ENCODE measurements around the gene CCDC85B.
"Not testable (repeated sequence)": the region's sequence is repeated elsewhere in the genome, so short reads cannot be mapped to it uniquely, and the experiment has no call there.

CCDC85B gene

GRCh38 chr11:65887723-65888162, 2.7 kb upstream of the CCDC85B start:
- DNase-seq = no peak

- peak; percentile 90 for DNase-seq
These were observed 2.2 kb upstream of the CCDC85B start, which contains the start of gene FIBP for GRCh38 chr11:65888163-65888814. TSS of gene FIBP (minus strand) at chr11:65888471. CDS start at chr11:65888418, 53 bp downstream.

- DNase-seq = no peak
These were observed 1.0 kb downstream of the CCDC85B start for GRCh38 chr11:65891219-65892136.

- not testable (repeated sequence) for DNase-seq
These were observed 1.7 kb downstream of the CCDC85B start for GRCh38 chr11:65892137-65892540.

GRCh38 chr11:65892661-65893317, 2.3 kb downstream of the CCDC85B start:
- no peak for DNase-seq

- DNase-seq = no peak
These were observed 3.6 kb downstream of the CCDC85B start for GRCh38 chr11:65894034-65894591.

- DNase-seq = no peak
These were observed 5.1 kb downstream of the CCDC85B start for GRCh38 chr11:65895482-65895981.

GRCh38 chr11:65896034-65896999, 5.8 kb downstream of the CCDC85B start:
- no peak for DNase-seq

GRCh38 chr11:65897020-65897471, 6.6 kb downstream of the CCDC85B start:
- no peak for DNase-seq

- no peak for DNase-seq
These were observed 8.3 kb downstream of the CCDC85B start for GRCh38 chr11:65898656-65899355.

- DNase-seq = peak; percentile 30
These were observed 9.1 kb downstream of the CCDC85B start for GRCh38 chr11:65899356-65900124.

- peak; percentile 89 for DNase-seq
These were observed 9.8 kb downstream of the CCDC85B start, which contains the start of gene FOSL1 for GRCh38 chr11:65900125-65900898. TSS of gene FOSL1 (minus strand) at chr11:65900388. CDS start at chr11:65900339, 49 bp downstream.

- no peak for DNase-seq
These were observed 10.4 kb downstream of the CCDC85B start for GRCh38 chr11:65900899-65901180.

GRCh38 chr11:65903068-65903481, 12.6 kb downstream of the CCDC85B start:
- DNase-seq = no peak

- DNase-seq = no peak
These were observed 13.2 kb downstream of the CCDC85B start for GRCh38 chr11:65903715-65904114.

- DNase-seq = no peak
These were observed 16.1 kb downstream of the CCDC85B start for GRCh38 chr11:65906602-65907001.

- DNase-seq = no peak
These were observed 17.4 kb downstream of the CCDC85B start for GRCh38 chr11:65907878-65908277.

- DNase-seq = no peak
These were observed 21.5 kb downstream of the CCDC85B start for GRCh38 chr11:65911682-65912568.
